MM.1S (cell line): Measurements from ENCODE around the gene SHISA8.

Source experiments
- CTCF ChIP-seq: fragments of 300-600 bp; sonication (generic); IDR thresholded peaks from 2 replicates; pipeline ENCODE4 v1.5.1; 2016; ENCODE audit warnings: antibody characterized with exemption, low read length, mixed read lengths
- EZH2 ChIP-seq: fragments of 300-600 bp; sonication (generic); optimal IDR thresholded peaks from 2 replicates; pipeline ENCODE3; 2017; ENCODE audit warnings: low read depth, mild to moderate bottlenecking, antibody characterized with exemption, low read length, mixed read lengths
- EZH2phosphoT487 ChIP-seq: fragments of 300-600 bp; sonication (generic); IDR thresholded peaks from 2 replicates; pipeline ENCODE4 v1.6.1; 2018; ENCODE audit warnings: antibody characterized with exemption, low read length

DNA sequence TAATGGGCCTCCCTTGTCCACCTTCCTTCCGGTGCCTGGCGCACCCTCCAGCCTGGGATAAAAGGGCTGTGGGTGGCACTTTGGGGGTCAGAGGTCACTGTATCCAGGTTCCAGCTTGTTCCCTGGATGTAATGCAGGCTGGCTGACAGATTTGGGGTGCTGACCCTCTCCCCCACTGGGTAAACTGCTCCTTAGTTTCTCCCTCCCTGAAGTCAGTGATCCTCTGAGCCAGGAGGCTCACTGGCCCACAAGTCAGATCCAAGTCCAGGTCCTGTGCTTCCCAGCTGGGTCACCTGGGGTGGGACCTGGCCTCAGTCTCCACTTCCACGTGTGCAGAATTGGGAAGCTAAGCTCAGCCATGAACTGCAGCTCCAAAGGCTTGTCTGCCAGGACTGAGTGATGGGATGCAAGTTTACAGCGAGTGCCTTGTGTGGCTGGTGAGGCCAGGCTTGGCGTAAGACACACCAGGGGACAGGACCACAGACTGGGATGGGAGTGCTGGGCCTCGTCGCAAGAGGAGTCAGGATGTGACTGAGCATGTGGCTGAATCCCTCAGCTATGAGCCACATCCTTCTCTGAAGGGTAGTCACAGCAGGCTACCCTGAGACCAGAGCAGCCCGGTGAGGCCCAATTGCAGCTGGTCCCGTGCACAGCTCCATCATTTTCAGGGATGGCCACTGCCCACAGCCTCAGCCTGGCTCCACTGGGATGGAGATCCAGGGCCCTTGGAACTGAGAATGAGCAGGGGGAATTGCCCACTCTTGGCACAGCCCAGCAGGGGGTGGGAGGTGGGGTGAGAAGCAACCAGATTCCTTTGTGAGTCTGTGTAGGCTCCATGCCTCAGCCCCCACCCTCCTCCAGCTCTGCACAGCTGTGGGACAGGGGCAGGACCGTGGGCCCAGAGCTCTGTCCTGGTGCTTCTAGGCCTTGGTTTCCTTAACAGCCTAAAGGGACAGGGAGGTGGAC is 7.2 kb downstream of the SHISA8 start:
- TF ChIP-seq CTCF (no peak), EZH2phosphoT487 (no peak), EZH2 (no peak)
